ENCODE data around the gene GNA14.

Gene GNA14

DNA sequence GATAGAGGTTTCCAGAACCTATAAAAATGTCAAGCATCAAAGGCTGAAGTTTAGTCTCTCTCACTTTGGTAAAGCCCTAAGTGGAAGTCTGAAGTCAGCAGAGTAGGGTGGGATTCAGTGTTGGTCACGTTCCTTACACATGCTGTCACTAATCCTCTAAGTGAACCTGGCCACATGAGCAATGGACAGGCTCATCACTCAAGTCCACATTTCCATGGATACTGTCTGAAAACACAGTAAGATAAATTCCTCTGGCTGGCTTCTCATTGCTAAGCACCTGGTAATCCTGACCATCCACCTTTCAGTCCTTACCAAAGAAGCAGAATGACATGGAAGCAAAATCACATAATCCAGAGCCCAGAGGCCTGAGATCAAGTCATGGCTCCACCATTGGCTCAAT, 43.8 kb downstream of the GNA14 start:
- Histone ChIP-seq H3K36me3 (ENCODE audit: control insufficient read depth in 5 of 5, insufficient read depth in 5 of 5, low read length in 5 of 5) (no peaks in the 10 kb centered on the region), H3K4me1 (ENCODE audit: control insufficient read depth in 5 of 5, insufficient read depth in 5 of 5, low read length in 5 of 5) (peaks cover 0 to 4% (median under 1%) of the 10 kb centered on the region in 5 donors), H3K9ac (ENCODE audit: low read length in 5 of 5) (no peak overlapping the region), H3K4me3 (ENCODE audit: low read depth in 1 of 5, low read length in 5 of 5) (no peak overlapping the region), H3K27ac (ENCODE audit: low read depth, low read length) (no peak overlapping the region), H3K9me3 (ENCODE audit: control insufficient read depth in 5 of 5, low read length in 5 of 5) (no peaks in the 10 kb centered on the region), H3K27me3 (ENCODE audit: control insufficient read depth in 5 of 5, insufficient read depth in 4 of 5, low read length in 5 of 5) (no peaks in the 10 kb centered on the region)

DNA sequence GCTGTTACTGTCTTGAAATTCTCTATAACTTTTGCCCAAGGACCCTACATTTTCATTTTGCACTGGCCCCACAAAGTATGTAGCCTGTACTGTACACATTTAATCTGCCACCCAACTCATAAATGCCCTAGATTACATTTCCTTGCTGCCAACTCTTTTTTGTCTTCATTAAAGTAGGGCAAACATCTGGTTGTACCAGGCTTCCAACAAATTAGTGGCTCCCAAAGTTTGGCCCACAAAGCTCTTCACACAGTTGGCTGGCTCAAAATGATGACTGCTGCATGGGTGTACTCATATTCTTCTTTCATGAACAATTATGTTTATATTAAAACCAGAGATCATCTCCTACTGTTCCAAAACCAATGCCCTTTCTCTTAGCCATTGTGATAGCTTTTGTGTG, 45.3 kb downstream of the GNA14 start:
- Histone ChIP-seq H3K4me3 (ENCODE audit: low read depth in 1 of 5, low read length in 5 of 5) (no peak overlapping the region), H3K27ac (ENCODE audit: low read depth, low read length) (no peak overlapping the region), H3K9me3 (ENCODE audit: control insufficient read depth in 5 of 5, low read length in 5 of 5) (no peaks in the 10 kb centered on the region), H3K27me3 (ENCODE audit: control insufficient read depth in 5 of 5, insufficient read depth in 4 of 5, low read length in 5 of 5) (no peaks in the 10 kb centered on the region), H3K9ac (ENCODE audit: low read length in 5 of 5) (no peak overlapping the region), H3K36me3 (ENCODE audit: control insufficient read depth in 5 of 5, insufficient read depth in 5 of 5, low read length in 5 of 5) (no peaks in the 10 kb centered on the region), H3K4me1 (ENCODE audit: control insufficient read depth in 5 of 5, insufficient read depth in 5 of 5, low read length in 5 of 5) (peaks cover 4 to 18% (median 14%) of the 10 kb centered on the region in 5 donors)

DNA sequence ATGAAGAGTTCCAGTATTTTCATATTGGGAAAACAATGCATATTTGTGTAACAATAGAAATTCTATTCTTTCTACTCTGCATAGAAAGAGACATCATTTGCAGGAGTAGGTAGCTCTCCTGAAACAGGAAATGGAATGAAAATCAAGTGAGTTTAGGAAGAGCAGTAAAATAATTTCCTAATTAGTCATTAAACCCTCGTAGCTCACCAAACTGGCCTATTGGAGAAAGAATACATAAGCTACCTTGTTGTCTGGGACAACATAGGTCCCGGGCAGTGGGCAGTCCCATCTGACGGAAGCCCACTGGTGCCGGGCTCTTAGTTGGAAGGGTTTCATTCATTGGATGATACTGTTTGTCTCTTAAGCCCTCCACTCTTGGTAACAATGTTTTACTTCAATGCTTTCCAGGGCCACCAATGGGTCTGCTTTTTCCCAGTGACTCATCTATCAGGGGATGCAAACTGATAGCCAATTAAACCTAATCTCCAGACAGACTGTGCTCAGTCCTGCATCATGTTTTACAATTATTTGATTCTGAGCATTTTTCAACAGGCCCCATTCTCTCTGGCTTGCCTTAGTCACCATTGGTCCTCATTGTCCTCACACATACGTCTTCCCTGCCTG, 46.5 kb downstream of the GNA14 start:
- Histone ChIP-seq H3K27ac (ENCODE audit: low read depth, low read length) (no peak overlapping the region), H3K4me1 (ENCODE audit: control insufficient read depth in 5 of 5, insufficient read depth in 5 of 5, low read length in 5 of 5) (peaks cover 6 to 28% (median 21%) of the 10 kb centered on the region in 5 donors), H3K4me3 (ENCODE audit: low read depth in 1 of 5, low read length in 5 of 5) (no peak overlapping the region), H3K9me3 (ENCODE audit: control insufficient read depth in 5 of 5, low read length in 5 of 5) (no peaks in the 10 kb centered on the region), H3K9ac (ENCODE audit: low read length in 5 of 5) (no peak overlapping the region), H3K36me3 (ENCODE audit: control insufficient read depth in 5 of 5, insufficient read depth in 5 of 5, low read length in 5 of 5) (no peaks in the 10 kb centered on the region), H3K27me3 (ENCODE audit: control insufficient read depth in 5 of 5, insufficient read depth in 4 of 5, low read length in 5 of 5) (no peaks in the 10 kb centered on the region)

DNA sequence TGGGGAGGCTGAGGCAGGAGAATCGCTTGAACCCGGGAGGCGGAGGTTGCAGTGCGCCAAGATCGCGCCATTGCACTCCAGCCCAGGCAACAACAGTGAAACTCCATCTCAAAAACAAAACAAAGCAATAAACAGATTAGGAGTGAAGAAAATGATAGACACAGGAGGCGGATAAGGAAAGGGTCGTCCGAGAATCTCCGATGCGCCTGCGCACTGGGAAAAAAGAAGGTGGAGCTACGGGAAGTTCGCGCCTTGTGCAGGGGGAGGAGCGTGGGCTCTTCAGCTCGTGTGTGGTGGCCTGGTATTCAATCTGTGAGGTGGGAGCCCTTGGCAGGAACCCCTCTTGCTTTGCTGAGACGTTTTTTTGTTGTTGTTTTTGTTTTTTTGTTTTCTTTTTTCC, 47.3 kb downstream of the GNA14 start:
- Histone ChIP-seq H3K27ac (ENCODE audit: low read depth, low read length) (no peak overlapping the region), H3K27me3 (ENCODE audit: control insufficient read depth in 5 of 5, insufficient read depth in 4 of 5, low read length in 5 of 5) (no peaks in the 10 kb centered on the region), H3K9ac (ENCODE audit: low read length in 5 of 5) (no peak overlapping the region), H3K9me3 (ENCODE audit: control insufficient read depth in 5 of 5, low read length in 5 of 5) (no peaks in the 10 kb centered on the region), H3K4me1 (ENCODE audit: control insufficient read depth in 5 of 5, insufficient read depth in 5 of 5, low read length in 5 of 5) (peaks cover 6 to 33% (median 21%) of the 10 kb centered on the region in 5 donors), H3K36me3 (ENCODE audit: control insufficient read depth in 5 of 5, insufficient read depth in 5 of 5, low read length in 5 of 5) (no peaks in the 10 kb centered on the region), H3K4me3 (ENCODE audit: low read depth in 1 of 5, low read length in 5 of 5) (no peak overlapping the region)

DNA sequence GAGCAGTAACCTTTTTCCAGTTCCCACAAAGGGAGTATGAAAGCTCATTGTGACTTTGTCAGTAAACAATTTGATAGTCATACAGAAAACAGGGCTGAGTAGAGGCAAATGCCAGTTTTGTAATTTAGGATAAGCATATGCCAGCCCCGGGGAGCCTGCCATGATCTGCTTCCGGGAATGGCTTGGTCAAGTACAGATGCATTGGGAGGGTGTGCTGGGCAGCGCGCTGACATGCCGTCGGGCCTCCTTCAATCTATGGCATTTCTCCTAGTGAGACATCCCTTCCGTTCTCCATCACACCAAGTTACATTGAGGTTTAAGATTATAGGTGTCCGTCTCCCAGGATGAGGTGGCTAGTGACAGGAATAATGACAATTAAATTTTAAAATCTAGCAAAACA, 48.6 kb downstream of the GNA14 start:
- Histone ChIP-seq H3K9me3 (ENCODE audit: control insufficient read depth in 5 of 5, low read length in 5 of 5) (no peaks in the 10 kb centered on the region), H3K4me3 (ENCODE audit: low read depth in 1 of 5, low read length in 5 of 5) (no peak overlapping the region), H3K27me3 (ENCODE audit: control insufficient read depth in 5 of 5, insufficient read depth in 4 of 5, low read length in 5 of 5) (no peaks in the 10 kb centered on the region), H3K4me1 (ENCODE audit: control insufficient read depth in 5 of 5, insufficient read depth in 5 of 5, low read length in 5 of 5) (peaks cover 6 to 44% (median 27%) of the 10 kb centered on the region in 5 donors), H3K36me3 (ENCODE audit: control insufficient read depth in 5 of 5, insufficient read depth in 5 of 5, low read length in 5 of 5) (no peaks in the 10 kb centered on the region), H3K9ac (ENCODE audit: low read length in 5 of 5) (no peak overlapping the region), H3K27ac (ENCODE audit: low read depth, low read length) (peak overlapping the region; percentile 73)

GRCh38 chr9:77598991-77599390, 49.1 kb downstream of the GNA14 start:
- Histone ChIP-seq H3K27ac (ENCODE audit: low read depth, low read length) (peak overlapping the region; percentile 73), H3K4me1 (ENCODE audit: control insufficient read depth in 5 of 5, insufficient read depth in 5 of 5, low read length in 5 of 5) (peaks cover 6 to 44% (median 27%) of the 10 kb centered on the region in 5 donors)

DNA sequence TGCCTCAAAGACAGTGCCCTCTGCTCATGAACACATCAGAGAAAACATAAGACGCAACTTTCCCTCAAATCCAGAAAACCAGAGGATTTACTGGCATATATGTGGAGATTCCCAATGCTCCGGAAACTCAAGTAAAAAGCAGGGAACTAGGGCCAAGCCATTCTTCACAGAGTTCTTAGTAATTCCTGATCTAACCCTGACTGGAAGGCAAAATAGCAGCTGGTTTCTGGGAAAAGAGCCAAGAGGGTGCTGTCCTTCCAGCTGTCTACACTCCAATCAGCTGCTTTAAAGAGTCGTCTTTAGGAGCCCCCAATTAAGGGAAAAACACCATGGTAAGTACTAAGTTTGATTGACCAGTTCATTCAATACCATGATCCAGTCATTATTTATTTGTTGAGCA, 49.6 kb downstream of the GNA14 start:
- Histone ChIP-seq H3K4me1 (ENCODE audit: control insufficient read depth in 5 of 5, insufficient read depth in 5 of 5, low read length in 5 of 5) (peaks cover 6 to 44% (median 27%) of the 10 kb centered on the region in 5 donors), H3K27me3 (ENCODE audit: control insufficient read depth in 5 of 5, insufficient read depth in 4 of 5, low read length in 5 of 5) (no peaks in the 10 kb centered on the region), H3K4me3 (ENCODE audit: low read depth in 1 of 5, low read length in 5 of 5) (no peak overlapping the region), H3K27ac (ENCODE audit: low read depth, low read length) (peak overlapping the region; percentile 73), H3K9ac (ENCODE audit: low read length in 5 of 5) (no peak overlapping the region), H3K36me3 (ENCODE audit: control insufficient read depth in 5 of 5, insufficient read depth in 5 of 5, low read length in 5 of 5) (no peaks in the 10 kb centered on the region), H3K9me3 (ENCODE audit: control insufficient read depth in 5 of 5, low read length in 5 of 5) (no peaks in the 10 kb centered on the region)

More at GRCh38 chr9:77598991-77599390, 49.1 kb downstream of the GNA14 start:
- Histone ChIP-seq H3K27me3 (ENCODE audit: control insufficient read depth in 5 of 5, insufficient read depth in 4 of 5, low read length in 5 of 5) (no peaks in the 10 kb centered on the region), H3K9ac (ENCODE audit: low read length in 5 of 5) (no peak overlapping the region), H3K4me3 (ENCODE audit: low read depth in 1 of 5, low read length in 5 of 5) (no peak overlapping the region), H3K9me3 (ENCODE audit: control insufficient read depth in 5 of 5, low read length in 5 of 5) (no peaks in the 10 kb centered on the region), H3K36me3 (ENCODE audit: control insufficient read depth in 5 of 5, insufficient read depth in 5 of 5, low read length in 5 of 5) (no peaks in the 10 kb centered on the region)

DNA sequence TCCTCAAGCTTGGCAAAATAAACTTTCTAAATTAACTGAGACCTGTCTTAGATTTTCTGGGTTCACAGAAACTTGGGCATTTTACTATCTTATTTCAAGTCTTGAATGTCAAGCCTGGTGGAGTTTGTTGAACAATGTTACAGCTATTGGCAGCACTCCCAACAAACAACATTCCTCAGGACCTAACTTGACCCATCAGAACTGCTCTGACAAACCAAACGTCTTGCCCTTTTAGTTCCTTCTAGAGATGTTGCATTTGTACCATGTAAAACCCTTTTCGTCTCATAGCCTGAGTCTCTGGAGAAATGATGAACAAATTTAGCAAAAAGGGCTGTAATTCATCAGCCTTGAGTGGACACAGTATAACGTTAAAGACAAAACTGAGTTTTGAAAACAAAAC, 51.1 kb downstream of the GNA14 start:
- no peaks in the 10 kb centered on the region for H3K36me3 ChIP-seq (ENCODE audit: control insufficient read depth in 5 of 5, insufficient read depth in 5 of 5, low read length in 5 of 5)
- no peaks in the 10 kb centered on the region for H3K9me3 ChIP-seq (ENCODE audit: control insufficient read depth in 5 of 5, low read length in 5 of 5)
- H3K27ac ChIP-seq (ENCODE audit: low read depth, low read length) = peak overlapping the region; percentile 21
- no peaks in the 10 kb centered on the region for H3K27me3 ChIP-seq (ENCODE audit: control insufficient read depth in 5 of 5, insufficient read depth in 4 of 5, low read length in 5 of 5)
- H3K9ac ChIP-seq (ENCODE audit: low read length in 5 of 5) = no peak overlapping the region
- peaks cover 6 to 44% (median 27%) of the 10 kb centered on the region in 5 donors for H3K4me1 ChIP-seq (ENCODE audit: control insufficient read depth in 5 of 5, insufficient read depth in 5 of 5, low read length in 5 of 5)
- no peak overlapping the region for H3K4me3 ChIP-seq (ENCODE audit: low read depth in 1 of 5, low read length in 5 of 5)

DNA sequence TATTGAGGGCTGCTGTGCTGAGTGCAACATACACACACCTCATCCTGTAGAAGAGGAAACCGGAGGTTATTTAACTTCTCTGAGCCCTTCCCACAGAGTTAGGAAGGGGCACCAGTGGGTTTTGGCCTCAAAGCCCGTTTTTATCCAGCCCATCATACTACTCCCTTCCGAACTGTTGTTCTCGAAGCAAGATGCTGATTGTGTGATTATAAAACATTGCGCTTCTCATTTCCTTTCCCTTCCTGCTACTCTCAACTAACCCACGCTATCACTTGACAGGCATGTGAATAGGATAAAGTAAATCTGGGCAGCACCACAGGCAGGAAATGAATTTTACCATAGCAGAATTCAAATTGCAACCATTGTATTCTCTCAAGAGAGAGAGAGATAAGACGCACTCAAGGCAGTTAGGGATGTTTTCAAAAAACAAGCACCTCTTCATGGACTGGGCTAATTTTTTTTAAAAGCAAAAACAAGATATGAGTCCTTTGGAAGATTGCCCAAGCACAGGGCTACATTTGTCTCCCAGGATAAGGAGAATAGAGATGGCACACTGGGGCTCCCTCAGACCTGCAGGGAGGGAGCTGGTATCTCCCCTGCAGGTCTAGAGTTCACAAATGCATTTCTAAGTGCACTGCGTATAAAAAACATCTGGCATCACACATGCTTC, 52.6 kb downstream of the GNA14 start:
- peaks cover 6 to 44% (median 27%) of the 10 kb centered on the region in 5 donors for H3K4me1 ChIP-seq (ENCODE audit: control insufficient read depth in 5 of 5, insufficient read depth in 5 of 5, low read length in 5 of 5)
- no peak overlapping the region for H3K9ac ChIP-seq (ENCODE audit: low read length in 5 of 5)
- no peak overlapping the region for H3K27ac ChIP-seq (ENCODE audit: low read depth, low read length)
- peak overlapping the region in 1 of 5 donors; percentile 12 for H3K4me3 ChIP-seq (ENCODE audit: low read depth in 1 of 5, low read length in 5 of 5)
- no peaks in the 10 kb centered on the region for H3K36me3 ChIP-seq (ENCODE audit: control insufficient read depth in 5 of 5, insufficient read depth in 5 of 5, low read length in 5 of 5)
- H3K27me3 ChIP-seq (ENCODE audit: control insufficient read depth in 5 of 5, insufficient read depth in 4 of 5, low read length in 5 of 5) = no peaks in the 10 kb centered on the region
- no peaks in the 10 kb centered on the region for H3K9me3 ChIP-seq (ENCODE audit: control insufficient read depth in 5 of 5, low read length in 5 of 5)

GRCh38 chr9:77594963-77595362, 53.2 kb downstream of the GNA14 start:
- H3K4me1 ChIP-seq (ENCODE audit: control insufficient read depth in 5 of 5, insufficient read depth in 5 of 5, low read length in 5 of 5) = peaks cover 6 to 44% (median 27%) of the 10 kb centered on the region in 5 donors
- H3K27me3 ChIP-seq (ENCODE audit: control insufficient read depth in 5 of 5, insufficient read depth in 4 of 5, low read length in 5 of 5) = no peaks in the 10 kb centered on the region
- no peak overlapping the region for H3K9ac ChIP-seq (ENCODE audit: low read length in 5 of 5)
- H3K9me3 ChIP-seq (ENCODE audit: control insufficient read depth in 5 of 5, low read length in 5 of 5) = no peaks in the 10 kb centered on the region
- H3K27ac ChIP-seq (ENCODE audit: low read depth, low read length) = no peak overlapping the region
- no peaks in the 10 kb centered on the region for H3K36me3 ChIP-seq (ENCODE audit: control insufficient read depth in 5 of 5, insufficient read depth in 5 of 5, low read length in 5 of 5)
- H3K4me3 ChIP-seq (ENCODE audit: low read depth in 1 of 5, low read length in 5 of 5) = no peak overlapping the region

Data from subcutaneous abdominal adipose tissue (tissue), 5 donors.